Endothelial cell of umbilical vein (primary cell): ENCODE results near the gene NETO1.

ENCODE experiments used
- CTCF ChIP-seq, 2 donors: IDR thresholded peaks; 1 replicate in 1 of 2; 2 replicates in 1 of 2; pipeline ENCODE4 v1.5.1; 2011; ENCODE audit warnings: low read length in 2 of 2, mild to moderate bottlenecking in 2 of 2, moderate library complexity in 2 of 2, control low read depth in 1 of 2, inconsistent platforms in 1 of 2, low read depth in 1 of 2; ENCODE audit not compliant: insufficient read depth in 1 of 2; ENCODE audit errors: extremely low read depth in 1 of 2
- POLR2A ChIP-seq: IDR thresholded peaks from 2 replicates; pipeline ENCODE4 v1.6.1; 2012; ENCODE audit warnings: low read depth, mild to moderate bottlenecking, control low read depth, low read length
- POLR2AphosphoS5 ChIP-seq: IDR thresholded peaks from 2 replicates; pipeline ENCODE4 v1.6.1; 2012; ENCODE audit warnings: low read depth, mild to moderate bottlenecking, control low read depth, low read length, moderate library complexity; ENCODE audit not compliant: insufficient read depth

- TF ChIP-seq CTCF (IDR thresholded peaks at IDR 0.05; ENCODE audit: extremely low read depth in 1 of 2, insufficient read depth in 1 of 2, low read depth in 1 of 2, low read length in 2 of 2) (no peak), POLR2A (no peak), POLR2AphosphoS5 (no peak)
These were observed 59.1 kb downstream of the NETO1 start for GRCh38 chr18:72808680-72809079.
